GM21447 (cell line): Measurements from ENCODE around the gene EN1.

ENCODE experiments used
- ATAC-seq: cut with Tn5 transposase; IDR thresholded peaks from one replicate; pipeline ENCODE4 v1.9.1; 2021; ENCODE audit not compliant: unreplicated experiment

The EN1 gene

GRCh38 chr2:118822572-118822971, 24.9 kb downstream of the EN1 start:
- no peak for ATAC-seq

DNA sequence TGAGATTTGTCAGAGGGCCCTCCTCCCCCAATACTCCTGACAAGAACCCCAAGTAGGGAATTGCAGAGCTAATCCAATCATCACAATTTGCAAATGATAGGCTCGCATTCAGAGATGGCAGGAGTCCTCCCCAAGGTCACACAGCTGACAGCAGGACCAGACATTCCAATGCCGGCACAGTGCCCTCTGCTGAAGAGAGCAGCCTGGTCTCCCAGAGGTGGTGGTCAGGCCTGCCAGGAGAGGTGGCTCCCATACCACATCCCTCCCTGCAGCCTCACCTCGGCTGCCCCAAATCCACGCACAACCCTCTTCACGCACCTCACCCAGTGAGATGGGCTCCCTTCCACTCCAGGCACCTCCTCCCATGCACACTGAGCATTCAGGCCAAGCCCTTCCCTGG, 25.4 kb downstream of the EN1 start:
- no peak for ATAC-seq

DNA sequence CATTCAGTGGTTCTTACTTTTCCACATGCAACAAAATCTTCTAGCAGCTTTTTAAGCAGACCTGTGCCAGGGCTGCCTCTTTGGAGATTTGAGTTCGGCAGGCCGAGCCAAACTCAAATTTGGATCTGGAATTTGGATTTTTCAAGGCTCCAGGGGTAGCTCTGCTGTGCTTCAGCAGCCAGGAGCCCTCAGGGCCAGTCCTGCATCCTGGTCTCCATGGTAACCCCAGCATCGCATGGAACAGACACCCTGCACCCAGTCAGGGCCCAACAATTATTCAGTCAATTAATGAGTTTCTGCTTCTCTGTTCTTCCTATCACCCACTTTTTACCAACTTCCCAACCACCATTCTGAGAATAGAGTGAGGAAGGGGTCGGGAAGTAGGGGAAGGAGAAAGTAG, 30.0 kb downstream of the EN1 start:
- ATAC-seq: no peak

GRCh38 chr2:118816669-118817068, 30.8 kb downstream of the EN1 start:
- ATAC-seq: no peak

GRCh38 chr2:118815731-118816130, 31.7 kb downstream of the EN1 start:
- ATAC-seq: no peak

GRCh38 chr2:118815314-118815713, 32.1 kb downstream of the EN1 start:
- ATAC-seq: no peak

DNA sequence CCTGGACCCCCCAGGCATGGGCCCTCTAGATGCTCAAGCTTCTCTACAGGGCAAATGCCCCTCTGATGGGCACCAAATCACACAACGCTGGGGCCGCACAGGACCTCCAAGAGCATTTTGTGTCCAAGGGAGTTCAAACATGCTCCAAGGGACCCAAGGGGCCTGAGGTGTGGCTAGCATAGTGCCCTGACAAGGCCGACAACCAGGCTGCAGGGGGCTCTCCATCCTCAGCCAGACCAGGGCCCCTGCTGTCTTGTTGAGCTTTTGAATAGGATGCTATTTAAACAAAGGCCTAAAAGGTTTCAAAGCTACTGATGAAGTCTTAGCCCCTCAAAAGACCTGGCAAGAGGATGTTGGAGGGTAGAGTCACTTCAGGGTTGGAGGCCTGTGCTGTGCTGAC, 33.1 kb downstream of the EN1 start:
- ATAC-seq: no peak

DNA sequence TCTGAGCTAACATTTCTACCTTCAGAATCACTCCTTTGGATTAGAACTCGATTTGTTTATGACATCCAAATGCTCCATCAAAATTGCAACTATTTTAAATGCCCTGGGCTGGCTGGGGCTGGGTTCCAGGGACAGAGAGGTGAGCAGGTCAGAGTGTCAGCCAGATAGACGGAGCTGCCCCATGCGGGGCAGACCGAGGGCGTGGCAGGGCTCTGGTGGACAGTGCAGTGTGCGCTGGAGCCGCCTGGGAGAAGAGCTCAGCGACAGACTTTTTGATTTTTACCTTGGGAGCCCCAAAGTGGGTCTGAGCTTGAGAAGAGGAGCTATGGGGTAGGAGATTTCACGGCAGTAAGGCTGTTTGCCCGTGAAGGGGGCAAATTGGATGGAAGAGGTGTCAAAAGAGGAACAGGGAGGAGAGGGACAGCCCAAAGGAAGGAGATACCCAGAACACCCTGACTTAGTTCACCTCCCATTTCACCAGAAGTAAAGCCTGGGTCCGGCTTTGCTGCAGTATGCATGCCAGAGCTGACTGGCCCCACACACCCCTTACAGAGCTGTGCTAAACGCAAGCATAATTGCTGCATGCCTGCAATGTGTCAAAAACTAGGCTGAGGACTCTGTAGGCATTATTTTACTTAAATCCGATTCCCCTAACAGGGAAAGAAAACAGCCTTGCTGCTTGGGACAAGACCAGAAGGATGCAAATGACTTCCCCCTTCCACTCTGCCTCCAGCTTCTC, 33.7 kb downstream of the EN1 start:
- ATAC-seq: no peak

DNA sequence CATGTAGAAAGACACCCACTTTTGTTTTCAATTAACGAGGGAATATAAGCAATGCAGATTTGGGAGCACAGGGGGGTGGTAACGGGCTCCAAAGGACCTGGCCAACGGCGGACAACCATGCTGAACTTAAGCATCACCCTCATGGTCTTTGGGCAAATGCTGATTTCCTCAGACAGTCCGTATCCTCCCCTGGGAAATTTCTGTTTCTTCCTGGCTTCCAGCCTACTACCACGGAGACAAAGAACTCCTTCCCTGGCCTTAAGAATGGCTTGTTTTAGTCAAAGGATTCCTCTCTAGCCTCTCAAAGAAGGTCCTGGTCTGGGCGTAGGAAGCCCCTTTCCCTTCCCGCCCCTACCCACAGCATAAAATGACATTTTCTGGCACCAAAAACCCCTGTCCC, 34.3 kb downstream of the EN1 start:
- no peak for ATAC-seq

DNA sequence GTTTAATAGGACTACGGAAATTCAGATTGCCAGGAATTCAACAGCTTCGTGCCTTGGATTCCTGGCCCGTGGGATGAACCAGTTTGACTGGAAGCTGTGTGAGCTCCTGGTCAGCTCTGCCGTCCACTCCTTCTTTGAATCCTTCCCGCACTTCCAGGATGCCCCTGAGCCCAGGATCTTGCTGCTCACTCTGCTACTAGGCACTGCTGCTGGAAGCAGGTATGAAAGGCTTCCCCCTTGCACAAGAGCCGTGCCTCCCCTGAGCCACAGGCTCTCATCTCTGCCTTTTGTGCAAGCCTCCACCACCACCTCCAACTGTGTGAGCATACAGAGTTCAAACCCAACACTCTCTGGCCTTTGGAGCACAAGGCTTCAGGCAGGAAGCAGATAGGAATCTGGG, 34.9 kb downstream of the EN1 start:
- no peak for ATAC-seq

- no peak for ATAC-seq
Observed at GRCh38 chr2:118811514-118812115, 35.8 kb downstream of the EN1 start.

DNA sequence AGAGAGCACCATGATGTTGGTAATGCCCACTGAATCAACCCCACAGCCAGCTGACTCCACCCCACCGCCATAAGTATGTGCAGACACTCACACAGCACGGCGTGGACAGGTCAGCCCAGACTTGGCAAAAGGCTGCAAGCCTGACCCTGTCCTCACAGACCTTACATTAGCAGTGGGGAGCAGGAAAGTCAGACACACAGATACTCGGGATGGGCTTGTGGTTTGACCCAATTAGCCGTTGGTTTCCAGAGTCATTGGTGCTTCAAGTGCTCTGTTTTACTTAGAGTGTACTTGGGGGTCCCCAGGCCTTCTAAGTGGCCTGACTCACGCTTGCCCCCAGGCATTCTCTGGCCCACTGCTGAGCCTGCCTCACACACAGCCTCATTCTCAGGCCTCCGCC, 36.7 kb downstream of the EN1 start:
- ATAC-seq: no peak

- no peak for ATAC-seq
Observed at GRCh38 chr2:118808429-118808809, 39.0 kb downstream of the EN1 start.

- ATAC-seq: no peak
Observed at GRCh38 chr2:118807668-118808428, 39.6 kb downstream of the EN1 start.

GRCh38 chr2:118806797-118807667, 40.4 kb downstream of the EN1 start:
- no peak for ATAC-seq

DNA sequence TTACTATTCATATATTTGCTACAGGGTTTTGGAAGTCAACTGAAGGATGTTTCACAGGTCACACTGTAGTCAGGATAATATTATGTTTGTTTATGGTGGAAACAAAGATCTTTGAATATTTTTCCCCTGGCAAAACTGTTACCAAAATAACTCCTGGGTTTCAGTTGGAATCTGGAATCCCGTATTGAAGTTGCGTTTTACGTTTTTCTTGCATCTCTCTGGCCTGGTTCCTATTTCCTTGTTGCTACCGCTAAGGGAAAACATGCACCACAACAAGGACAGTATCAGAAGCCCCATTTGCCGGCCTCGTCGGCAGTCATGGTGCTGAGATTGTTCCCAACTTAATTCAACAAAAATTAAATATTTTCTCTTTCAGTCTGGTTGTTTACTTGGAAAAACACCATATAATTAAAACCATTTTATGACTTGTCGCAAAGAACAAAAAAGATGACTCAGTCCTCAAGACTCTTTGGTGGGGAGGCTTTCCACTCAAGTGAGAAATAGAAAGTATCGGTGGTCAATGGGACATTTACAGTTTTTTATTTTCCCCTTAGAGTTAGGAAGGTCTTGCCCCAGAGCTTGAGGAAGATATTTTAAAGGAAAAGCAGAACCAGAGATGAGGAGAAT, 42.3 kb downstream of the EN1 start:
- ATAC-seq: no peak

DNA sequence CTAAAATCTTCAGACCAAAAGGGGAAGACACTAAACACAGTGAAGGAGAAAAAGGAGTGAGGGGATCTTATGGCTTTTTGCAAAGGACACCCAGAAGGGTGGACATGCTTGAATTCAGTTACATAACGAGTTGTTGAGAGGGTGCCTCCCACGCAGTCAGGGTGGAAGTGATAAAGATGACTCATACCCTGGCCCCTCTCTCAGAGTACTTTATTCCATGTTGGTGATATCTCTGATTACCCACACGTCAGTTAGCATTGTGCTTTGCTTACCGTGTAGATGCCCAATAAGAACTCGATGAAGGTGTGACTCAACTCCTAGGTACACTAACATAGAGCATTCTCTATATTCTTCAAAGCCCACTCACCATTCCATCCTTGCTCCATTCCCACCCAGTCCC, 44.4 kb downstream of the EN1 start:
- ATAC-seq: no peak

DNA sequence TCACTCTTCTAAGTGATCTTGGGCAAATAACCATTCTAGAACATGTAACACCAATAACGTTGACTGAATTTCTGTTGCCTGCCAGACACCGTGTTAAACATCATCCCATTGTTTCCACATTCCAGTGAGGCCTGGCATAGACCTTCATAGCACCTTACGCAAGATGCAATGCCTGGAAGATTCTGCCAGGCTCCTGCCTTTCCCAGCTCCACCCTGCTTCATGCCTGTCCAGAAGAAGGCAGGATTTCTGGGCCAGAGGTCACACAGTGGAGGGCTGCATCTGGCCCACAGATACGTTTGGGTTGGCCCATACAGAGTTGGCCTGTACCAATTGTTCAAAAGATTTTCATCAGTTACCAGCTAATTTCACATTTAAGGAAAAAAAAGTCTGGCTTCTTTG, 46.3 kb downstream of the EN1 start:
- ATAC-seq: no peak

GRCh38 chr2:118800736-118801135, 46.7 kb downstream of the EN1 start:
- no peak for ATAC-seq

GRCh38 chr2:118794546-118794945, 52.9 kb downstream of the EN1 start:
- ATAC-seq: no peak
